ENCODE data around the gene STX5.
"Not testable (repeated sequence)": the region's sequence is repeated elsewhere in the genome, so short reads cannot be mapped to it uniquely, and the experiment has no call there.

Gene STX5

GRCh38 chr11:62843466-62843865 is 11.6 kb upstream of the STX5 start:
- H3K4me2 ChIP-seq (ENCODE audit: low read length): no peak overlapping the region
- H3K4me1 ChIP-seq: peaks cover 8% of the 10 kb centered on the region
- no peak overlapping the region for H2AFZ ChIP-seq
- H3K27me3 ChIP-seq (ENCODE audit: control insufficient read depth, insufficient read depth, low read length): no peaks in the 10 kb centered on the region
- H3K9me3 ChIP-seq (ENCODE audit: control insufficient read depth, low read length): no peaks in the 10 kb centered on the region
- no peaks in the 10 kb centered on the region for H3K79me2 ChIP-seq
- H3K36me3 ChIP-seq (ENCODE audit: control insufficient read depth, insufficient read depth, low read length): no peaks in the 10 kb centered on the region
- no peak overlapping the region for H3K4me3 ChIP-seq (ENCODE audit: low read depth, low read length)
- H3K9ac ChIP-seq: no peak overlapping the region
- no peak overlapping the region for H3K27ac ChIP-seq
- no peak for TF ChIP-seq CTCF (IDR thresholded peaks at IDR 0.05)

GRCh38 chr11:62842891-62843290 is 11.0 kb upstream of the STX5 start:
- H3K4me2 ChIP-seq (ENCODE audit: low read length); H3K9ac ChIP-seq; H3K4me3 ChIP-seq (ENCODE audit: low read depth, low read length); H3K9me3 ChIP-seq (ENCODE audit: control insufficient read depth, low read length); H3K79me2 ChIP-seq; H3K27me3 ChIP-seq (ENCODE audit: control insufficient read depth, insufficient read depth, low read length); H3K4me1 ChIP-seq; H3K36me3 ChIP-seq (ENCODE audit: control insufficient read depth, insufficient read depth, low read length): not testable (repeated sequence)
- Histone ChIP-seq H3K27ac (peak overlapping the region; percentile 100), H2AFZ (peak overlapping the region; percentile 95)

GRCh38 chr11:62842171-62842741 is 10.4 kb upstream of the STX5 start:
- H3K27ac ChIP-seq: peak overlapping the region; percentile 100
- TF ChIP-seq CTCF (IDR thresholded peaks at IDR 0.05): no peak
- peak overlapping the region; percentile 86 for H3K4me3 ChIP-seq (ENCODE audit: low read depth, low read length)
- H2AFZ ChIP-seq: peak overlapping the region; percentile 95
- H3K9ac ChIP-seq: peak overlapping the region; percentile 33
- peaks cover 8% of the 10 kb centered on the region for H3K4me1 ChIP-seq
- no peaks in the 10 kb centered on the region for H3K79me2 ChIP-seq
- no peaks in the 10 kb centered on the region for H3K27me3 ChIP-seq (ENCODE audit: control insufficient read depth, insufficient read depth, low read length)
- H3K4me2 ChIP-seq (ENCODE audit: low read length): peak overlapping the region; percentile 97
- no peaks in the 10 kb centered on the region for H3K9me3 ChIP-seq (ENCODE audit: control insufficient read depth, low read length)
- no peaks in the 10 kb centered on the region for H3K36me3 ChIP-seq (ENCODE audit: control insufficient read depth, insufficient read depth, low read length)

- Histone ChIP-seq H3K9me3 (ENCODE audit: control insufficient read depth, low read length) (no peaks in the 10 kb centered on the region), H3K4me2 (ENCODE audit: low read length) (peak overlapping the region; percentile 97), H3K4me1 (peaks cover 8% of the 10 kb centered on the region), H3K79me2 (no peaks in the 10 kb centered on the region), H3K36me3 (ENCODE audit: control insufficient read depth, insufficient read depth, low read length) (no peaks in the 10 kb centered on the region), H3K9ac (peak overlapping the region; percentile 33), H3K27me3 (ENCODE audit: control insufficient read depth, insufficient read depth, low read length) (no peaks in the 10 kb centered on the region), H2AFZ (peak overlapping the region; percentile 95), H3K27ac (peak overlapping the region; percentile 100), H3K4me3 (ENCODE audit: low read depth, low read length) (peak overlapping the region; percentile 86)
- no peak for TF ChIP-seq CTCF (IDR thresholded peaks at IDR 0.05)
These were observed 9.7 kb upstream of the STX5 start for GRCh38 chr11:62841361-62842170.

GRCh38 chr11:62840721-62841360 is 9.0 kb upstream of the STX5 start:
- Histone ChIP-seq H3K9ac (peak overlapping the region; percentile 13), H3K27ac (peak overlapping the region; percentile 100), H3K4me3 (ENCODE audit: low read depth, low read length) (peak overlapping the region; percentile 86), H3K4me2 (ENCODE audit: low read length) (peak overlapping the region; percentile 97), H2AFZ (peak overlapping the region; percentile 76)
- not testable (repeated sequence) for H3K79me2 ChIP-seq; H3K27me3 ChIP-seq (ENCODE audit: control insufficient read depth, insufficient read depth, low read length); H3K9me3 ChIP-seq (ENCODE audit: control insufficient read depth, low read length); H3K4me1 ChIP-seq; H3K36me3 ChIP-seq (ENCODE audit: control insufficient read depth, insufficient read depth, low read length)
